BJ (cell line): Measurements from ENCODE around the gene KRAS. TPM values are rescaled to one million over a fixed set of nuclear protein-coding genes. Genes with fewer than 3 reads are reported as not detected.

Experiments
- CTCF ChIA-PET: fragments of 350-600 bp; formaldehyde crosslinking; extraction: SDS; loops from one replicate; lab custom pipeline; 2021; ENCODE audit warnings: antibody characterized with exemption, inconsistent platforms; lab: Yijun Ruan, JAX
- POLR2A ChIA-PET: fragments of 300-600 bp; sonication (Branson Sonifier 250); formaldehyde crosslinking; extraction: SDS; loops from one replicate; lab custom pipeline; 2021; ENCODE audit warnings: antibody characterized with exemption; lab: Charles Lee
- DNase-seq: peaks from one replicate; pipeline ENCODE4 v3.0.0-alpha.2; 2011; ENCODE audit warnings: low read depth
- H3K27me3 ChIP-seq: 2 replicates; pipeline ENCODE4 v1.6.0; 2011; ENCODE audit warnings: low read length; ENCODE audit not compliant: control insufficient read depth, insufficient read depth
- H3K36me3 ChIP-seq: 2 replicates; pipeline ENCODE4 v1.5.1; 2011; ENCODE audit warnings: low read length; ENCODE audit not compliant: control insufficient read depth, insufficient read depth
- H3K4me3 ChIP-seq: 2 replicates; pipeline ENCODE4 v1.5.1; 2011; ENCODE audit warnings: low read depth, mild to moderate bottlenecking, control low read depth, low read length
- polyA plus RNA-seq: library from polyadenylated mRNA; depleted of rRNA; stranded (reverse); fragments of >200 nt; gene quantifications from 2 replicates; pipeline ENCODE4 v1.2.3, GENCODE V29; 2011
- TF ChIP-seq, protein P1 (sequence below): IDR thresholded peaks from 2 replicates; pipeline ENCODE4 v1.5.1; 2011; ENCODE audit warnings: low read depth, mild to moderate bottlenecking, control low read depth, inconsistent platforms, low read length, moderate library complexity; ENCODE audit not compliant: insufficient read depth

KRAS gene
- polyA plus RNA-seq, 1 experiment = 8.5 TPM

DNA sequence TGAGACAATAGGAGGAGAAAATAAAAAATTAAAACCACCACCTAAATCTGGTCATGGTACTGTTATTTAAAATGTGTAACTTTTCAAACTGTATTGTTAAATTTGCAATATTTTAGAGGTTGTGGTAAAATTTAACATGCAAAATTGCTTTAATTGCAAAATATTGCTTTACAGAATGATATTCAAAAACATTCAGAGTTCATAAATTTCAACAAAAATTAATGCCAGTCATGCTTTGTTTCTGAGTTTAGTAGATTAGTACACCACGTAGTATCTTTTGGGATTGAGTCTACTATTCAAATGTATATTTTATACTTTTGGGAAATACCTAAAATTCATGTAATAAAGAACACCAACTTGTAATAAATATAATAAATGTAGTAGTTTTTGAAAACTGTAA is 37.4 kb downstream of the KRAS start:
- H3K4me3 ChIP-seq = no peak overlapping the region
- ChIA-PET CTCF (interaction anchor here (0.6 kb wide), 1 partner anchor 28 kb away, joined by 3 read pairs; no protein-coding TSS in a partner anchor), POLR2A (no interaction called here)
- peaks cover 2% of the 10 kb centered on the region; the same call in 1 of the 2 replicates for H3K36me3 ChIP-seq
- TF ChIP-seq, protein P1, sequence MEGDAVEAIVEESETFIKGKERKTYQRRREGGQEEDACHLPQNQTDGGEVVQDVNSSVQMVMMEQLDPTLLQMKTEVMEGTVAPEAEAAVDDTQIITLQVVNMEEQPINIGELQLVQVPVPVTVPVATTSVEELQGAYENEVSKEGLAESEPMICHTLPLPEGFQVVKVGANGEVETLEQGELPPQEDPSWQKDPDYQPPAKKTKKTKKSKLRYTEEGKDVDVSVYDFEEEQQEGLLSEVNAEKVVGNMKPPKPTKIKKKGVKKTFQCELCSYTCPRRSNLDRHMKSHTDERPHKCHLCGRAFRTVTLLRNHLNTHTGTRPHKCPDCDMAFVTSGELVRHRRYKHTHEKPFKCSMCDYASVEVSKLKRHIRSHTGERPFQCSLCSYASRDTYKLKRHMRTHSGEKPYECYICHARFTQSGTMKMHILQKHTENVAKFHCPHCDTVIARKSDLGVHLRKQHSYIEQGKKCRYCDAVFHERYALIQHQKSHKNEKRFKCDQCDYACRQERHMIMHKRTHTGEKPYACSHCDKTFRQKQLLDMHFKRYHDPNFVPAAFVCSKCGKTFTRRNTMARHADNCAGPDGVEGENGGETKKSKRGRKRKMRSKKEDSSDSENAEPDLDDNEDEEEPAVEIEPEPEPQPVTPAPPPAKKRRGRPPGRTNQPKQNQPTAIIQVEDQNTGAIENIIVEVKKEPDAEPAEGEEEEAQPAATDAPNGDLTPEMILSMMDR = no peak
- no peak for DNase-seq
- H3K27me3 ChIP-seq = no peaks in the 10 kb centered on the region

DNA sequence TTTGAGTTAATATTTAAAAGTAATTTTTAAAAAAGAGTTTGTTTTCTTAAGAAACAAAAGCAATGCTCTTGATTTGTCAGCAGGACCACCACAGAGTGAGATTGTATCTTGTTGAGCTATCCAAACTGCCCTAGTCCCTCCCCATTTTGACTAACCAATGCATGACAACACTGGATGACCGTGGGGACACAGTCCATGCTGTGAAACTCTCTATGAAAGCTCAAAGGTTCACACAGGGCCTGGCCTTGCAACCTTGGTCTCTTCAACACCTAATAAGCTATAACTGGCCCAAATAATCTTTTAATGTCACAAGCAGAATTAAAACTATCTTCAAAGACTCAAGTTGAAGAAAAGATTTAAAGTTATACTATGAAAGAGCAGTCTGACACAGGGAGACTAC is 42.2 kb downstream of the KRAS start:
- CTCF ChIA-PET = interaction anchor here (3.8 kb wide), 1 partner anchor 11 kb away, joined by 15 read pairs; no protein-coding TSS in a partner anchor
- TF ChIP-seq, protein P1 = no peak
- H3K27me3 ChIP-seq = no peaks in the 10 kb centered on the region
- H3K36me3 ChIP-seq = no peaks in the 10 kb centered on the region
- no peak overlapping the region for H3K4me3 ChIP-seq
- DNase-seq = no peak
- POLR2A ChIA-PET = no interaction called here

DNA sequence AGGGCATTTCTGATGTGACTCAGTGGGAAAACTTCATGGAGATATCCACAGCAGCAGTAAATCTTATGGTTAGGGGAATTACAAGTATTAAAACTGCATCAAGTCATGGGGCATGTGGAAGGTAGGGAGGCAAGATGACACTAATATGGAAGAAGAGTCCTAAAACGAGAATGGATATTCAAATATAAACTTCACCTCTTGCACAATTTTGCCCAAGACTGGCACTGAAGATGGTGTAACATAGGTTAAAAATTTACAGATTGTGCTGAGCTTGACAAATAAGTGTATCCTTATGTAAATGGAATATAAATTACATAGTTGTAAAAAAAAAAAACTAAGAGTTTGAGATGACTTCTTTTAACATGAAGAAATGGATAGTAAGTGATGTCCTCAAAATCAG is 42.9 kb downstream of the KRAS start:
- no peak for DNase-seq
- ChIA-PET POLR2A (no interaction called here), CTCF (no interaction called here)
- Histone ChIP-seq H3K27me3 (no peaks in the 10 kb centered on the region), H3K4me3 (no peak overlapping the region), H3K36me3 (0 out of 2 replicates have a peak, but pooled peaks cover 1% of the 10 kb centered on the region)
- TF ChIP-seq, protein P1 = no peak

DNA sequence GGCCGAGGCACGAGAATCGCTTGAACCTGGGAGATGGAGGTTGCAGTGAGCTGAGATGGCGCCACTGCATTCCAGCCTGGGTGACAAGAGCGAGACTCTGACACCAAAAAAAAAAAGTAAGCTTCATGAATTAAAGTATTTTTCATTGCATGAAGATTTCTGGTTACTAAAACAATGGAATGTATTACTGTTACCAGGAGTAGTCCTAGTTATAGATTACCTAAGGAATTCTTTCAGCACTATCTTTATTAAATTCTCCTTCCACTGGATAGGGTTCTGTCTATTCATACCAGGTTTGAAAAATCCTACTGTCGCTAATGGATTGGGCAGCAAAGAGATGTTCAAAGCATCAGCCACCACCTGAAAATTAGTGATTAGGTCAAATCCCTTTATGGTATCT is 43.3 kb downstream of the KRAS start:
- DNase-seq = no peak
- Histone ChIP-seq H3K36me3 (0 out of 2 replicates have a peak, but pooled peaks cover 1% of the 10 kb centered on the region), H3K27me3 (no peaks in the 10 kb centered on the region), H3K4me3 (no peak overlapping the region)
- ChIA-PET POLR2A (no interaction called here), CTCF (no interaction called here)
- TF ChIP-seq, protein P1 = no peak

DNA sequence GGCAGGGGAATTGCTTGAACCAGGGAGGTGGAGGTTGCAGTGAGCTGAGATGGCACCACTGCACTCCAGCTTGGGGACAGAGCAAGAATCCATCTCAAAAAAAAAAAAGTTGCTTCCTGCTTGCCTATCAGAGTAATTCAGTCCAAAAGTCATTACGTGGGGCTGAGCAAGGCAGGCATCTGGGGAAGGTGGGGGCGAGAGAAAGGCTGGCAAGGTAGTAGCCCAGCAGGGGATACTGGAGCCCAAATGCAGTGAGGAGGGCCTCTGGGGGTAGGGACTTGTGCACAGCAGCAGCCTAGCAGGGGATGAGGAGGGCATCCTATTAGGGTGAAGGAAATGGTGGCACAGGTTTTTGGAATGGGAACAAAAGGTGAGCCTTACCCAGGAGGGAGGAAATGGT is 48.6 kb downstream of the KRAS start:
- H3K36me3 ChIP-seq = 0 out of 2 replicates have a peak, but pooled peaks cover 1% of the 10 kb centered on the region
- no peak for DNase-seq
- TF ChIP-seq, protein P1 = no peak
- no peak overlapping the region for H3K4me3 ChIP-seq
- no peaks in the 10 kb centered on the region for H3K27me3 ChIP-seq
- ChIA-PET POLR2A (no interaction called here), CTCF (interaction anchor here (1.5 kb wide), 1 partner anchor 186 kb away, joined by 4 read pairs; no protein-coding TSS in a partner anchor)
